AG20443 (cell line): ENCODE measurements around the gene PHF21B.

ENCODE experiments used
- DNase-seq: peaks from one replicate; pipeline ENCODE4 v3.0.0; 2012; ENCODE audit warnings: low spot score, mixed read lengths

PHF21B gene

DNA sequence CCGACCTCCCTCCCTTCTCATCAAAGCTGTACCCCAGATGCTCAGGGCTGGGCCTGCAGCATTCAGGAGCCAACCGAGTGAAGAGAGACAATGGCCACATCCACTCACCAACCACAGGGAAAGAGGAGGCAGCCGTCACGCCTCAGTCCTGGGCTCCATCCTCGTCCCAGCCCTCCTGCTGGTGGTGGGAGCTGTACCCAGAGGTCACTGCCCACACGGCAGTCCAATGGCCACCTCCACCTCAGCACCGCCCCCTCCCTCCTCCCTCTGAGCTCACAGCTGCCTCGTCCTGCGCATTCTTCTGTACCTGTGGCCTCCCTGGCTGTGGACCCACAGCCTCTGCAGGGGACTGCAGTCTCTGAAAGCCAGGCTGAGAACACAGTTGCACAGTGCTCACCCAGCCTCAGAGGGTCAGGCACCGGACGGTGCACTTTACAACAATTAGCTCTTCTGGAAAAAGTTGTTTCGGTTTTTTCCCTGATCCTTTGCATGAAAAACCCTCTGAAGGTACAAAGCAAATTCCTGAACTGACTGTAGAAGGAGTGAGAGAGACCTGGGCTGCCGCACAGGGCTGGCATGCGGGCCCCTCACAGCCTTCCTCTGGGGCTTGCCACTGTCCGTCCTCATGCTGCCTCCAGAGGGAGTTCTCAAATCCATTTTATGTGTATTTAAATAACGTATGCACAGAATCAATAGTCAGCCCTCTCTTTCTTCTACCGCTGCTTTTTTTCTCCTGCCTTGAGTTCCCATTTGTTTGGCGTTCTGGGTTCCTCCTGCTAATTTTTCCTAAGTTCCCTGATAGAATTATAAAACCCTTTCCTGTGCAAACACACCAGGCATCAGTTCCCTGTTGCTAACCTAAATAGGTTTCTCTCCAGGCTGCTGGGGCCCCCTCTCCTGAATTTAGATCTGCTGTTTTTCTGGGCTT is 52.7 kb downstream of the PHF21B start:
- no peak for DNase-seq

DNA sequence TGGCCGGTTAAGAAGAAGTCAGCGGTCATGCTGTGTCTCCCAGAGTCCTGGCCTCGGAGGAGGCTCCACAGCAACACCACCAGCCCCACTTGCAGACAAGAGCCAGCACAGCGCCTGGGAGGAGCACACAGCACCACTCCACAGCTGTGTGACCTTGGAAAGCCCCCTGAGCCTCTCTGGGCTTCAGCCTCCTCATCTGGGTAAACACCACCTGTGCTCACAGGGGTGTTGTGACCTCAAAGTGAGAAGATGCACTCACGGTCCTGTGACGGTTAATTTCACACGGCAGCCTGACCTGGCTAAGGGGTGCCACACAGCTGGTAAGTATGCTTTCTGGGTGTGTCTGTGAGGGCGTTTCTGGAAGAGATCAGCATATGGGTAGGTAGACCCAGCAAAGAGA is 54.7 kb downstream of the PHF21B start:
- DNase-seq = no peak

DNA sequence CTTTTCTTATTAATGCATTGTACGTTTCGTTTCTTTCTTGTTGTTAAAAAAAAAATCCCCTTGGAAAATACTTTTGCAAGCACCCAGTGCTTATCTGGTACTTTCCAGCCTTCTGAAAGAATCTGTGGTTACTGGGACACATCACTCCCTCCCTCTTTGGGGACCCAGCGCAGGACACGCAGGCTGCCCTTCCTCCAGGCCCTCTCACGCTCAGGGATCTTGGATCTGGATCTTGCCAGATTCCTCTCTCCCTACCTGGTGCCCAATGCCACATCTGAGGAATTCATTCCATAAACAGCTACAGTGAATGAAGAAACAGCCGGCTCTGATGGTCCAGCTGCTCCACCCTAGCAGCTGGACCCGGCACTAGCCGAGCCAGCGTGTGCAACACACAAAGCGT is 55.7 kb downstream of the PHF21B start:
- no peak for DNase-seq

DNA sequence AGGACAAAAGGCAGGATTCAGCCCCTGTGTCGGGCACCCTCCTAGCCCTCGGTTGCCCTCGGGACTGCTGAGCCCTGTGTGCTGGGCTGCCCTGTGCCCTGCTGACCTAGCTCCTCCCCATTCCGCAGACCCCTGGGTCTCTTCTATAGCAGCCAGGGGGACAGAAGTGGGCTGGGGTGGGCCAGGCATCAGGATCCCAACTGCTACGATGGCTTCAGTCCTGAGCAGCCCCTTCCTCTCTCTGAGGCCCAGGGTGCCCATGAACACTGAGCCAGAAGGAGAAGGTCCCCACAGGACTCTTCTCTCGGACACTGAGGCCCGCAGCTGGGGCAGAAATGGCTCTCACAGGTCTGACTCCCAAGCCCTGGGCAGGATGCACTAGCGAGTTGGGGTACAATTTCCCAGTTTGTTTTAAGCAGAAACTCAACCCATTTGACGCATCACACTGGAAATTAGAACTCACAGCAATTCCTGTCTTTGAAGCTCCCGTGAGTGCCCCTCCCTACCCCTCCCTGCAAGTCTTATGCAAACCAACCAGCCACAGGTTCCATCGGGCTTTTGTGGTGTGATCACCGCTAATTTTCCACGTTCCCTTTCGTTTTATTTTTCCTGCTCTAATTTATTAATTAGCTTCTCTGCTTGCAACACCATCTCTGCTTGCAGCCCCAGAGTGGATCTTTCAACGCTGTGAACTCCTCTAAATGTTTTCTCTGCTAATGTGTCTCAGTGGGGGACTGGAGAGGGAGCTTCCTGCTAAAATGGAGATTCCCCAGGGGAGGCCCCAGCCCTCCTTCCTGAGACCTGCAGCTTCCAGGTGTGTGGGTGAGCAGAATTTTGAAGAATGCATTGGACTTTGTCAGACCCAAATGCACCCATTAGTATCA is 56.7 kb downstream of the PHF21B start:
- DNase-seq = no peak

DNA sequence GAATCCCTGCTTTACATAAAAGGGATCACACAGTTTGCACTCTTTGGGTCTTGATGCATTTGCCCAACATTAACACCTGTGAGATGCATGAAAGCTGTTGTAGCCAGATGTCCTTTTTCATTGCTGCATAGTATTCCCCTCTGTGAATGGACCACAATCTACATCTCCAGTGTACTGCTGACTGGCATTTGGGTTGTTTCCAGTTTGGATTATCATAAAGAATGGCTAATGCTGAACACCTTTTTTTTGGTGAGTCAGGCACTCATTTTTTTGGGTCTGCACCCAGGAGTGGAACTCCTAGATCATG is 58.3 kb downstream of the PHF21B start:
- DNase-seq = no peak

DNA sequence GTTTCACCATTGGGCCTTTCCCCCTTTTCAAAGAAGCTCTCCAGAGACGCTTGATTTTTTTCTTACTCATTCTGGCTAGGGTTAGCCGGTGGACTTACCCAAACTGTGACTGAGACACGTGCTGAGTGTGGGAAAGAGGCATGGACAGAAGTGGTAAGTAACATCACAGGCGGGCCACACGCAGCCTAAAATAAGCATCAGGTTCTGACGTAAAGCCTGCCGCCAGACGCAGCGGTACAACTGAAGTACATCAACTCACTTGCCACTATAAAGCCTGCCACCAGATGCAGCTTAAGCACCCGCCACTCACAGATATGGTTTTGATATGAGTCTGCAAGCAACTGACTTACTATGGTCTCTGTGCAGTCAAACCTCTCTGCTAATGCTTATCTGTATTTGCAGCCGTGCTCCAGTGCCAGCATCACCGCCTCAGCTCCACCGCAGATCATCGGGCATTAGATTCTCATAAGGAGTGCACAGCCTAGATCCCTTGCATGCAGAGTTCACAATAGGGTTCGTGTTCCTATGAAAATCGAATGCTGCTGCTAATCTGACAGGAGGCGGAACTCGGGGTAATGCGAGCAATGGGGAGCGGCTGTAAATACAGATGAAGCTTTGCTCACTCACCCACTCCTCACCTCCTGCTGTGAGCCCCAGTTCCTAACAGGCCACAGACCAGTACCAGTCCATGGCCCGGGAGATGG is 58.8 kb downstream of the PHF21B start:
- DNase-seq = no peak

DNA sequence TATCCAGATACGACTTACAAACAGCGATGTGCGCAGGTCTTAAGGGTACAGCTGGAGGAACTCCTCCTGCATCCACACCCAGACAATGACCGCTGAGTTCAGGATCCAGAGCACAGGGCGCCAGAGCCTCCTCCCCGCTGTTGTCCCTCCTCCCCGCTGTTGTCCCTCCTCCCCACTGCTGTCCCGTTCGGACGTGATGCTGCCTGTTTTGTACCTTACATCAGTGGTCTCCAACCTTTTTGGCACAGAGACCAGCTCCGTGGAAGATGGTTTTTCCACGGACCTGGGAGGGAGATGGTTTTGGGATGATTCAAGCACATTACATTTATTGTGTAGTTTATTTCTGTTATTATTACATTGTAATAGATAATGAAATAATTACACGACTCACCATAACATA is 62.0 kb downstream of the PHF21B start:
- DNase-seq = no peak

DNA sequence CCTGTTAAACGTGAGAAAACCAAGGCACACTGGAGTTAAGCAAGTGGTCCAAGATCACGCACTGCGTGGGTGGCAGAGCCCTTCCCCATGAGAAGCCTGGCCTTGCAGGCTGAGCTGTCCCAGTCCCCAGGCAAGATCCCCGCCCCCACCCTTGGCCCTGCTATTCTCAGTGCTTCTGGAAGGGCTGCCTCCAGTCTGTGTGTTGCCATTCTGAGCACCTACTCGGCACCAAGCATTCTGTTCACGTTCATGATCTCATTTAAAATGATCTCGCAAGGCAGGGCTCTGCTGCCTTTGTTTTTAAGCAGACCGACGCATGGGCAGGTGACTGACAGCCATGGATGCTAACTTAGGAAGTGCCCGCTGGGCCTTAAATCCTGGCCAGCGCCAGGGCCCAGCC is 62.8 kb downstream of the PHF21B start:
- DNase-seq = no peak

DNA sequence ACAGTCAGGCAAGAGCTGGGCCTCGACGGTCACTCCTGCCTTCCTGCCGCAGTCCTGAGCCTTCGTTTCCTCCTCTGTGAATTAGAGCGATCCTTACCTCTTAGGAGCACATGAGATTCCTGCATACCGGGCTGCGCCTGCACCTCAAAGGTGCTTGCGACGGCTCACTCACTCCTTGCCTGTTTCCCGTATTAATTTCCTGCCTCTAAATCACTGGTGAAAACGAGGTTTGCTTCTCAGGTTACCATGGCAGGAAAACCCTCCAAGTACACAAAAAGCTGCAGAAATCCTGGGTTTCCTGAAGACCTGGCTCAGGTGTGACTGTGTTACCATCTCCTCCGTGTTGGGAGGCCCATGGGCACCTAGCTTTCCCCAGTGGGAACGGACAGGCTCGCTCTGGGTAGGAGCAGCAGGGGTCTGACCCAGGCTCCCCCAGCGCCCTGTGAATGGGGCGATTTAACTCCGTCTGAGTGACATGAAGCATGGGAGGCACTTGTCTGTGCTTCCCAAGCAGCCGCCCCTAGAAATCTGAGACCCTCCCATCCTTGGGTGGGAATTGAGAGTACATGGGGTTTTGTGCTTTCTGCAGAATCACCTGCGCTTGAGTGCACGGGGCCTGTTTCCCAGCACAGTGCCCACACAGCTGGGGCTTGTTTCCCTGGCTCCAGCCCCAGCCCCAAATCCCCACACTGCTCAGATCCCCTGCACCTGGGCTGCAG is 64.8 kb downstream of the PHF21B start:
- DNase-seq = no peak

DNA sequence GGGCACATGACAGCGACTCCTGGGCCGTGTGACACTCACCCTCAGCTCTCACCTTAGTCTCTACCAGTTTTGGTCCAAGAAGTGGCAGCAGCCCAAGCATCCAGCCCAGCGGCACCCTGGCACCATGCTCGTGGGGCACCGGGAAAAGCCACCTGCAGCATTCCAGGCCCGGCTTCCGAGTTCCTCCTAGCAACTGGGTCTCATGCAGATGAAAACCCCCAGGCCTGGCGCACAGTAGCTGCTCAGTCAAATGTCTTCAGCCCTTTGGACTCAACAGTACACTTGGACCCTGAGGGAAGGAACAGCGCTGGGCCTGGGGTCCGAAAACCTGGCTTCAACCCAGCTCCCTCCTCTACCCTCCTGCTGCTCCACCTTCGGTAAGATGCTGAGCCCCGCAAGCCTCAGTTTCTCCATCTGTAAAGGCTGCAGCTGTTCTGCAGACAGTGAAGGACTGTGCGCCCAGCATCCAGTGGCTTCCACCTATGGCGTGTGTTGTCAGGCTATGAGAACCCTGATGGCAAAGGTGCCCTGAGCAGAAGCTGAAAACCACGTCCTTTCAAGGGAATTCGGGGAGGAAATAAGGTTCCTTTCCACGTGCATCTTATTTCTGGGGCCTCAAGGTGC is 66.0 kb downstream of the PHF21B start:
- no peak for DNase-seq

DNA sequence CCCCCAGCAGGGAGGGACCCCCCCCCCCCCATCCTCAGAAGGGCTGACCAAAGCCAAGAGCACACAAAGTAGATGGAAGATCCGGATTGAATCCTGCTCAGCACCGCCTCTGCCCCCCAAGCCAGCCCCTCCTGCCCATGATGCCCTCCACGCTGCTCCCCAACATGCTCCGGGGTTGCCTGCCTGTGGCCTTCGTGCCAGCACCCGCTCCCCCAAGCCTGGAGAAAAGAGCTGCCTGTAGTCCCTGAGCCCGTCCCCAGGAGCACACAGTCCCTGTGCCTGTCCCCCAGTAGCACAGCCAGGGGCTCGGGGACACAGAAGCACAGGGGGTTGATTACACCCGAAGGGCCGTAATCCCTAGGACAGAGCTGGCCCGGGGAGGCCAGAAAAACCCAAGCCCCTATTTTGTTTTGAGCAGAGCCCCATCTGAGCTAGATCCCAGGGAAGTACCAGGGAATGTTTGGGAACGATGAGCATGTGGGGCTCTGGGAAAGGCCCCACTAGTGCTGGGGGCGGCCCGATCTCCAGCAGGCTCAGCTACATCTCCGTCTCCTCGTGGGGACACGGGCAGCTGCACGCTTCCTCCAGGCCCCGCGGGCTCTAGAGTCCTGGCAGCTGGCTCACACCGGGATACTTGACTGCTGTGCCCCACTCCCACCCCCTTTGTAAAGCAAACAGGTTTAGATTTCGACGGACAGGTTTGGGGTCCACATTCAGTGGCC is 66.7 kb downstream of the PHF21B start:
- no peak for DNase-seq

DNA sequence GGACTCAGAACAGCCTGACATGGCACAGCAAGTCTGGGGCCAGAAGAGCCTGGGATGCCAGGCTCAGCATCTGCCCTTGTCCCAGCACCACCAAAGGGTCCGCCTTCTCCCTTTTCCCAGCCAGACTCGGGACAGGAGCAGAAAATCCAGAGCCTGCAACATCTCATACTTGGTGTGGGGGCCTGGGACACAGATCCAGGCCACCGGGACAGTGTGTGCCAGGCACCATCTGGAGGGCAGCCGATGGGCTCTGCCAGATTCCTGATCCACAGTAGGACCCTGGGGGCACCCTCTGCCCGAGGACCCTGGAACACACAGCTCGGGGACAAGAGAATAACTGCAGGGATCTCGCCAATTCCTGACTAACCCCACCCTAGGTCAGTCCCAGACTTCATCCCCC is 67.7 kb downstream of the PHF21B start:
- no peak for DNase-seq

DNA sequence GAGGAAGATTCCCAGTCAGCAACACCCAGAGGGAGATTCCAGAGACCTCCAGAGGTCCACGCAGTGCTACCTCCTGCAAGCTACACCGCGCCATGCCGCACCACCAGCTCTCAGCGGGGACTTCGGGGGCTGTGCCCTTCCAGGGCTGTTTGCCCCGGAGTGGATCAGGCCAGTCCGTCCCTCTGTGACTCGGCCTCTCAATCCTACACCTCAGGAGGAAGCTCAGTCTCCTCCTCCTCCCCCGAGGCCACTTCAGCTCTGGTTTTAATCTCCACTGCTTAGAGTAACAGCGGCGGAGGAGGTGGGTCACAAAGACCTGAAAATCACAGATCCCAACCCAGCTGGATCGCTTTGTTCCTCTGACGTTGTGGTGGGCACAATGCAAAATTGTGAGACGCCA is 68.6 kb downstream of the PHF21B start:
- DNase-seq = no peak

DNA sequence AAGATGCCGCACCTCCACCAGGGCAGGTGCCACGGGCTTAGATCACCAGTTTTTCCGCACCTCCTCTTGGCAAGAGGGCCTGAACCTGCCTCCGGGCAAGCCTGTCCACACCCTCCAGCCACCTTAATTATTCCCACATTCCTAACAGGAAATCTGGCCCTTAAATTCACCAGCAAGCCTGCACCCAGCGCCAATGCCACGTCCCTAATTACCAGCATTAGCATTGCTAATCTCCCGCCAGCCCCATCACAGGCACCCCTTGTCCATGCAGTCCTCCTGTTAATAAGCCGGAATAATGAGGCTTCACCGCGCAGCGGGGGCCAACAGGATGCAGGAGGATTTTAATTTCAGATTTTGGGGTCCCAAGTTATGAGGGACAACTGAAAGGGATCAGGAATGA is 69.7 kb downstream of the PHF21B start:
- DNase-seq = no peak

DNA sequence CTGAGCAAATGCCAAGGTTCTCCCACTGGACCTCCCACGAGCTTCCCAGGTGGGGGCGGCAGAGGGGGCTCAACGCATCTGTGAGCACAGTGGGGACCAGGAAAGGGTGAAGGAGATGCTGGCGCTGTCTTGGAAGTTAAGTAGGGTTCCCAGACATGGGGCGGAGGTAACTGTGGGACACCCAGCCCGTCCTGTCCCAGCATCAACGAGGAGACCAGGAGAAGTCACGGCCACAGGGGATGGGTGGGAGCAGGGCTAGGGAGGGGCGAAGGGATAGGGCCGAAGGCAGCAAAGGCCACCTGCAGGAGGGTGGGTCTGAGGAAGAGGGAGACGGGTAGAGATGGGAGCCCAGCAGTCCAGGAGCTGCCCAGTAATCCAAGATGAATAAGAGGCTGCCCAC is 70.4 kb downstream of the PHF21B start:
- no peak for DNase-seq

DNA sequence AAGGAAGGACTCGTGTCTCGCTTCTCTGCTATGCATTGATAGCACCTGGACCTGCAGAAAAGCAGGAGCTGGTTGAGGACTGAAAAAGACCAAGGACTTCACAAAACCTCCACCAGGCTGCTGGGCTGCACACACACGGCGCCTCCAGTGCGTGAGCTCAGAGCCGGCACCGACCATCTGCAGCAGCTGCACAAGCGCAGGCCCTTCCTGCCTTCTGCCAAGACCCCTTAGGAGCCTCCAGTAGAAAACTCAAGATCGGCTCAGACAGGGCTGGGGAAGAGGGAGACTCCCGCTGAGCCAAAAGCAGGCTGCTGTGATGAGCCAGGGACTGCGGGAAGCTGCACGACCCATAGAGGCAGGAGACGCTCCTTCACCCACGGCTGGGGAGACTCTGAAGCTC is 70.9 kb downstream of the PHF21B start:
- no peak for DNase-seq

DNA sequence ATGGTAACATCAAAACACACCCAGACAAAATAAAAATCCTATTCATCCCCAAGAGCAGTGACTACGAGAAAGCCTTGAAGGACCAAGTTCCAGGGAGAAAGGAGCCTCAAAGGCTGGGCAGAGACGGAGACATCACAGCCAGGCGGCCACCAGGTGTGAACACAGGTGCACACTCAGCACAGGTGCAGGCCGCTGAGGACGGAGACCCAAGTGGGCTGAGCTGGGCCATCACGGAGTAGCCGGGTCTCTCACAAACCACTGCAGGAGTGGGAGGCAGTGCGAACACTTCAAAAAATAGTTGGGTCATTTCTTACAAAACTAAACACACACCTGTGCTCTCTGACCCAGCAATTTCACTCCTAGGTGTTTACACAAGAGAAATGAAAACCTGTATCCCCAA is 72.6 kb downstream of the PHF21B start:
- DNase-seq = no peak

DNA sequence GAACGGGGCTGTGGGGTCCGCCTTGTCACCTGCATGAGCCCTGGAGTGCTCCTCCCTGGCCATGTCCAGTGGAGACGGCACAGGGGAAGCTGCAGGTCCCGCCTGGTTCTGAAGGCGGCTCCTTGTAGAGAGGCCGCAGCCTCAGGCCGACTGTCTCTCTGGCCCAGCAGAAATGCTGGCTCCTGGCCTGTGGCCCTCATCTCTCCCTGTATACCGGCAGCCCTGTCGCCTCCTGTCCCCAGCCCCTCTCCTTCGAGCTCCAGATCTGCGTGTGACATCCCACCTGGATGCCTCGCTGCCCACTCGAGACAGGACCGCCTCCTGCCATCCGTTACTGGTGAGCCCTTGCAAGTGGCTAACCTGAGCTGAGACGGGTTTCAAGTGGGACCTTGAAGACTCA is 73.6 kb downstream of the PHF21B start:
- no peak for DNase-seq

DNA sequence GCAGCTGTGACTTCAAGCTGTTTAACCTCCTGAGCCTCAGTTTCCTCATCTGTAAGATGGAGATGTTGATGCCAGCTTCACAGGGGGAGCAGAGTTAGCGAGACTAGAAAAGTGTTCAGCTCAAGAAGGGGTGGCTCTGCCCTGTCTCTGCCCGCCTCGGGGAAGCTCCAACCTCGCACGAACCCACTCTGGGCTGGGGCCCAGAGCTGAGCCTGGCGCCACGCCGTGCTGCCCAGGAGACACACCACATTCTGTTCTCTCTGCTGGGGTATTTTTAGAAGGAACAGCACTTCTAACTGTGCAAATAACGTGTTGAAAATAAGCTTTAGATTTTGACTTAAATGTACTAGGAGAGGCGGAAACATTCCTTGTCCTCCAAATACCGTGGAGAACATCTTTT is 74.1 kb downstream of the PHF21B start:
- no peak for DNase-seq

DNA sequence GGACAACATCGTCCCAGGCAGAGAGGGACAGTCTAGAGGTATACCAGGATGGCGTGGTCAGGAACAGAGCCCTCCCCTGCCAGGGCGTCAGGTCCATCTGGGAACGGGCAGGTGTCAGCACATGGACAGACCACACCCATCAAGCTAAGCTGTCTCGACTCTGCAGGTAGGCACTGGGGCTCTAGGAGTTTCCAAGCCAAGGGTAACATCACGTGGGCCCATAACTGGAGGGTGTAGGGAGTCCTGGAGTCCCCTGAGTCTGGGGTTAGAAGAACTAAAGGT is 75.4 kb downstream of the PHF21B start:
- no peak for DNase-seq
